ENCODE data around the gene CHD1L.
"Not testable (repeated sequence)": the region's sequence is repeated elsewhere in the genome, so short reads cannot be mapped to it uniquely, and the experiment has no call there.

The CHD1L gene

DNA sequence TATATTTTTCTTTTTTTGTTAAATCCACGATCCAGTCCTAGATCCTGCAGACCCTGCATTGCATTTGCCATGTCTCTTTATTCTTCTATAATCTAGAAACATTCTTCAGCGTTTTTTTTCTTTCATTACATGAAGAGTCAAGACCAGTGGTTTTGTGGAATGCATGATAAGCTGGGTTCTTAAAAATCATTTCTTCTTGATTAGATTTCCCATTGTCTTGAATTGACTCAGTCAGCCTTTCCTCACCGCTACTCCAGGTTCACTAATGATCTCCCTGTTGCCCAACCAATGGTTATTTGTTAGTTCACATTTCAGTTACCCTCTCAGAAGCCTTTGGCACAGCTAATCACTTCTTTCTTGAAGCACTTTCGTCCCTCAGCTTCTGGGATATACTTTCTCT lies 25.2 kb downstream of the CHD1L start:
- no peak for DNase-seq (ENCODE audit: low spot score)

DNA sequence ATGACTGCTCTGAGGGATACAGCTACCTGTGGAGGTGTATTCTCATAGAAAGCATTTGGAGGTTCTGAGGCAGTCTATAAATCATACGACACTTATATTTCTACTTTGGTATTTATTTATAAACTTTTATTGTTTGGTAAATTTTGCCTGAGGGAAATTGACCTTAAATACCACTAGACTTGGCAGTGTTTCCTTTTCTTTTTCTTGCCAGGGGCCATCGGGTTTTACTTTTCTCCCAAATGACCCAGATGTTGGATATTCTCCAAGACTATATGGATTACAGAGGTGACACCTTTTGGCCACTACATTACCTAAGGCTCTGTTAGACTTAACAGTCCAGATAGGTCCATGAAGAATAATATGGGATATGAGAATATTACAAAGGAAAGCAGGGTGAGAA lies 28.2 kb downstream of the CHD1L start:
- no peak for DNase-seq (ENCODE audit: low spot score)

DNA sequence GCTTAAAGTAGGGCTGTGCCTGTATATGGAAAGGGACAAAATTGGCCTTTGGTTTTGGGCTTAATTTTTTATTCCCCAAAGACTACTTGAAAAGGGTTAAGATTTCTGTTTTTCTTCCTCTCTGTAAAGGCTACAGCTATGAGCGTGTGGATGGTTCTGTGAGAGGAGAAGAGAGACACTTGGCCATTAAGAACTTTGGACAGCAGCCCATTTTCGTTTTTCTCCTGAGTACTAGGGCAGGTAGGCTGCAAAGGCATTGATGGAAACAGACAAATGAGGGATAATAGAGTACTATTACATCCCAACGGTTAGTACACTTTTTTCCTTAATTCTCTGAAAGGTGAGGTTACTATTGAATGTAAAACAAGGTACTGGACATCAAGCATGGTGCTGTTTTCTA lies 29.6 kb downstream of the CHD1L start:
- no peak for DNase-seq (ENCODE audit: low spot score)

DNA sequence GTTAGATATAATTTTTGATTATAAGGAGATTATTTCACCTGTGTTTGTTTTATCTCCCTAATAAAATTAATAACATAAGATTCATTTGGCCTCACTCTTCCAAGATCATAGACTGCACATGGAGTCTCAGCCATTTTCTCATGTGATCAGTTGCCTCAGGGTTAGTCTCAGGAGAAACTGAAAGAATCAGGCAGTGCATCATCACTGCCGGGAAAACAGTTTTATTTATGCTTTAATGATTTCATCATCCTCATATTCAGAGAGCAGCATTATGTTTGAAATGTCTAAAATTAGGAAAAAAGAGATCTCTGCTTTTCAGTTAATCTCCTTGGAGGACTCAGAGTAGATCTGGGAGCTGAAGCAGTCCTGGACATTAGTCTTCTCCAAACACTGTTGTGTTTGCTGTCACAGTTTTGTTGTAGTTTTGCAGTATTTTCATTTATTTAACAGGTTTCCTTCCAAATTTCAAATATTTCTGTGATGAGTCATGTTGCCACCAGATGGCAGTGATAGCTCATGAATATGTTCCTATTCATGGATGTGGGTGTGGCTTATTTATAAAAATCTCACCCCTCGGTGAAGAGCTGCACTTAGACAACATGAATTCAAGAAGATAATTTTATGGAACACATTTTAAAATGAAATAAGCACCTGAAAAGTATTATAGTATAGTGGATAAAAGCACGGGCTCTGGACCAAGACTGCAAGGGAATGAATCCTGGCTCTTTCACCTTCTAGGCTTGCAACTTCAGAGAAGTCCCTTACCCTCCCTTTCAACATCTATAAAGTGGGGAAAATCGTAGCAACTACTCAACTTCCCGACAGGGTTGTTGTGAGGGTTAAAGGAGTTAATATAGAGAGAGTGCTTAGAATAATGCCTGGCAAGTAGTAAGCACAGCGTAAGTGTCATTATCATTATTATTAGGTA lies 31.2 kb downstream of the CHD1L start:
- DNase-seq (ENCODE audit: low spot score), result peak; percentile 50

DNA sequence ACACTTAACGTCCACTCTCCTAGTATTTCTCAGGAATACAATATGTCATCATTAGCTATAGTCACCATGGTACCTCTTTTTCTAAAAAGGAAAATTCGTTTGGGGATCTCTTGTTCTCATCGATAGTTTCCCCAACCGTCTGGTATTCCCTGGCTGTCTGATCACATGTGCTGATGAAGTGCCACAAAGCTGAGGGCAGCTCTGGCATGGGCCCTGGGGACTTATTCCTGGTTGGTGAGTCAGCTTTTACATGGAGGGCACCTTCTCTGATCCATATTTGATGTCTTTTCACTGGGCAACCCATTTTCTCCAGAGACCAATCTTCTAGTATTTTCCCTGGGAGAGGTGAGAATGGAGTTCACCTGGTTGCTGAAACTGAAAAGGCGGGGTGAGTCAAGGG lies 39.5 kb downstream of the CHD1L start:
- DNase-seq (ENCODE audit: low spot score), result no peak

DNA sequence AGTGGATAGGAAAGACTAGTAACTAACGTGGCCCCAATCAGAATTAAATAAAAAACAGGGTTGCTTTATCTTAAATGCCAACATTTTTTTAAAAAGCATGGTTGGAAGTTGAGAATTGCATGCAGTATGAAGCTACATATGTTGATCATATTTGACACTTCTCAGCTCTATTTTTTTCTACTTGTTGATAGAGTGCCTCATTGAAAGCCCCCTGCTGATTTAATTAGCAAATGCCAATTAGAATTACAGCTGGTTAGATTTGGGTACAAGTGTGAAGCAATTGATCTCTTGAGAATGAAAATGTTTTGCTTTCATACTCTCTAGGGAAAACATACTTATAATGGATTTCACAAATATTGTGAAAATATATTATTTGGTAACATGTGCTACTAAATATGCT lies 40.5 kb downstream of the CHD1L start:
- DNase-seq (ENCODE audit: low spot score), result no peak

DNA sequence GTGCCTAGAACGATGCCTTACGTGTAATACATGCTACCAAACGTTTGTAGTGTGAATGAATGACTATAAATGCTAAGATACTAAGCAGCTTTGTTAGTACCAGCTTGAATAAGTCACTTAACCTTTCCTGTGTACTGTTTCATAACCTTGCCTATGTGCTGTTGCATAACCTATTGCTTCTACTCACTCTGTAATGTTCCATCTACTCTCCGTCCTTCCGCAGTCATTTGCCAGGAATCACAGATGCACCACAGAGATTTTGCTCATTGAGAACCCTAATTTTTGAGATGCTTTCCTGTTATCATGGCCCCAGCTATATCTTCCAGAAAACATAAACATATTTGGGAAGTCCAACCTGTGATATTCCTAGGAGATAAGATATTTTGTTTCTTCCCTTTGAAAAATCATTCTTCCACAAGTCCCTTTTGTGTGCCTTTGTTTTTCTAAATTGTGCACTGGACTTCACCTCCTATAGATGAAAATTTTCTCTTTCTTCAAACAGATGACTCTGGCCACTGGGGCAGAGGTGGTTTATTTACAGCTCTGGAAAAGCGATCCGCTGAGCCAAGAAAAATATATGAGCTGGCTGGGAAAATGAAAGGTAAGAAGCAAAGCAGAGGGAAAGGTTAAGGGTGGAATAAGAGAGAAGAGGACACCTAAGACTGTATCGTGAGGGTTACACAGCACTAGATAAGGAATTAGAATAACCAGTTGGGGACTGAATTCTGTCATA lies 44.8 kb downstream of the CHD1L start:
- no peak for DNase-seq (ENCODE audit: low spot score)

DNA sequence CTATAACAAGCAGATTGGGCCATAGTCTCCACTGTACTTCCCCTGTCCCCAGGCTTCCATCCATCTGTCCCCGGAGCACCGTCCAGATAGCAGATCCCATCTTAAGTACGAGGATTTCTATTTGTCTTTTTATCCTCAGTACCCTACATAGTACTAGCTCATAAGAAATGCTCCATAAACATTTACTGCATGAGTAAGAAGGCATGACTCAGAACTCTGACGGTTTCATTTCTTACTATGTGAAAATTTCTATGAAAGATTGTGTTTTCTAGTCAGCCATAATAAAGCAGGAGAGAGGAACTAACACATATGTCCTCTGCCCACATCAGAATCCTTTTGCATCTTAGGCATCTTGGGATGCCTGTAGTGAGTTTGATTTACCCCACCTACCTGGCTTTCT lies 49.5 kb downstream of the CHD1L start:
- DNase-seq (ENCODE audit: low spot score), result no peak

DNA sequence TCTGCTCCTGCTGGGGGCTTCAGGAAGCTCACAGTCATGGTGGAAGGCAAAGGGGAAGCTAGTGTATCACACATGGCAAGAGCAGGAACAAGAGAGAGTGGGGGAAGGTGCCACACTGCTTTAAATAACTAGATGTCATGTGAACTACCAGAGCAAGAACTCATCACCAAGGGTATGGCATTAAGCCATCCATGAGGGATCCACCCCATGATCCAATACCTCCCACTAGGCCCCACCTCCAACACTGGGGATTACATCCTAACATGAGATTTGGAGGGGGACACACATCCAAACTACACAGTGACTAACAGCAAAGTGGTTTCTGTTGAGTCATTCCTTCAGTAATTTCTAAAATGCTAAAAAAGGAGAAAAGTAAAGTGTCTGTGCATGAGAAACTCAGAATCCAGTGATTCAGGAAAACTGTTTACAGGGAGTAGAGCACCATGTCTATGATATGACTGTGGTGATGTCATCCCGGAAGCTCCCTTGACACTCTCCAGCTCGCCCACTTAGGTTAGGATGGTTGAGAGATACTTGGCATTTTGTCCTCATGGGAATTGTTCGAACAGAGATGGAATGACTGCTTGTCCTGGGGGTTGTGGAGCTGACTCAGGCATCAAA lies 50.3 kb downstream of the CHD1L start:
- DNase-seq (ENCODE audit: low spot score), result no peak

DNA sequence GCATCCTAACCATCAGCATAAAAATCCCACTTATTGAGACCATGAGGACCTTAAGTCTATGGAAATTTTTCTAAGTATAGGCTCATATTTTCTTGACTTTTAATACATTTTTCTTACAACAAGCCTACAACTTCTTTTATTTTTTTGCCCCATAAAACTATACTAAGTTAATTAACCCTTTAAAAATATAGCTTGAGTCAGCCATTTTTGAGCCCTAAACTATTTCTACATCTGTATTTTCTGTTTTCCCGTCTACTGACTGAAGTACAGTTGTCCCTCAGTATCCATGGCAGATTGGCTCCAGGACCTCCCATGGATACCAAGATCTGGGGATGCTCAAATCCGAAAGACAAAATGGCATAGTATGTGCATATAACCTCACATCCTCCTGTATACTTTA lies 55.0 kb downstream of the CHD1L start:
- DNase-seq (ENCODE audit: low spot score), result no peak

DNA sequence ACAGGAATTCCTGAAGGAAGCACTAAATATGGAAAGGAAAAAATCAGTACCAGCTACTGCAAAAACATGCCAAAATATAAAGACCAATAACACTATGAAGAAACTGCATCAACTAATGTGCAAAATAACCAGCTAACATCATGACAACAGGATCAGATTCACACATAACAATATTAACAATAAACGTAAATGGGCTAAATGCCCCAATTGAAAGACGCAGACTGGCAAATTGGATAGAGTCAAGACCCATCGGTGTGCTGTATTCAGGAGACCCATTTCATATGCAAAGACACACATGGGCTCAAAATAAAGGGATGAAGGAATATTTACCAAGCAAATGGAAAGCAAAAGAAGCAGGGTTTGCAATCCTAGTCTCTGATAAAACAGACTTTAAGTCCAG lies 63.3 kb downstream of the CHD1L start:
- DNase-seq (ENCODE audit: low spot score), result not testable (repeated sequence)

DNA sequence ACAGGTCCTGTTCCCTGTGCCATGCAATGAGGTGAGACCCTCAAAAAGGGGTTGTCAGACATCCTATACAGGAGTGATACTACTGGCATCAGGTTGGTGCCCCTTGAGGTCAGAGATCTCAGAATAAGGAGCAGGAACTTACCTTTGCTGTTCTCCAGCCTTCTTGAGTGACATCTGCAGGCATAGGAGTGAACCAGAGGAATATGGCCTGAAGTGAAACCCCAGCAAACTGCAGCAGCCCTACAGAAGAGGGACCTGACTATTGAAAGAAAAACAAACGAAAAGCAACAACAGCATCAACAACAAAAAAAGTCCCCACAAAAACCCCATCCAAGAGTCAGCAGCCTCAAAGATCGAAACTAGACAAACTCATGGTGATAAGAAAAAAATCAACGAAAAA lies 74.5 kb downstream of the CHD1L start:
- no peak for DNase-seq (ENCODE audit: low spot score)

DNA sequence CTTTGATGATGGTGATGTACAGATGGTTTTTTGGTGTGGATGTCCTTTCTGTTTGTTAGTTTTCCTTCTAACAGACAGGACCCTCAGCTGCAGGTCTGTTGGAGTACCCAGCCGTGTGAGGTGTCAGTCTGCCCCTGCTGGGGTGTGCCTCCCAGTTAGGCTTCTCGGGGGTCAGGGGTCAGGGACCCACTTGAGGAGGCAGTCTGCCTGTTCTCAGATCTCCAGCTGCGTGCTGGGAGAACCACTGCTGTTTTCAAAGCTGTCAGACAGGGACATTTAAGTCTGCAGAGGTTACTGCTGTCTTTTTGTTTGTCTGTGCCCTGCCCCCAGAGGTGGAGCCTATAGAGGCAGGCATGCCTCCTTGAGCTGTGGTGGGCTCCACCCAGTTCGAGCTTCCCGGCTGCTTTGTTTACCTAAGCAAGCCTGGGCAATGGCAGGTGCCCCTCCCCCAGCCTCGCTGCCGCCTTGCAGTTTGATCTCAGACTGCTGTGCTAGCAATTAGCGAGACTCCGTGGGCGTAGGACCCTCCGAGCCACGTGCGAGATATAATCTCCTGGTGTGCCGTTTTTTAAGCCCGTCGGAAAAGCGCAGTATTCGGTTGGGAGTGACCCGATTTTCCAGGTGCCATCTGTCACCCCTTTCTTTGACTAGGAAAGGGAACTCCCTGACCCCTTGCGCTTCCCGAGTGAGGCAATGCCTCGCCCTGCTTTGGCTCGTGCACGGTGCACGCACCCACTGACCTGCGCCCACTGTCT lies 84.6 kb downstream of the CHD1L start:
- DNase-seq (ENCODE audit: low spot score), result not testable (repeated sequence)

DNA sequence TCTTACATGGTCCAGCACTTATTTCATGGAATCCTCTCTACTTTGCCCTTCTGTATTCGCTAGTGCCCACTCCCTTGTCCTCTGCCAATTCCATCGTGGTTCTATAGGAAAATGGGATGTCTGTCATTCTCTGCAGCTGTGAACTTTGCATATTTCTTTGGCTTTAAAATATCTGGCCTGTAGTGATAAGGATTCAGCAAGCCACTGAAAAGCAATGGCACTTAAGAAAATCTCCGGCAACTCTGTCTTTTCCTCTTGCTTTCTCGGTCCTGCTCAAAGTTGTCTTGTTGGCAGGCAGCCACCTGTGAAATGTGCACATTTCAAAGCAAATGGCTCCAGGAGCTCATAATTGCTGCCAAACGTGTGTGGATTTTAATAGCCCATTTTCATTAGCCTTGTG lies 91.8 kb downstream of the CHD1L start:
- DNase-seq (ENCODE audit: low spot score), result no peak

DNA sequence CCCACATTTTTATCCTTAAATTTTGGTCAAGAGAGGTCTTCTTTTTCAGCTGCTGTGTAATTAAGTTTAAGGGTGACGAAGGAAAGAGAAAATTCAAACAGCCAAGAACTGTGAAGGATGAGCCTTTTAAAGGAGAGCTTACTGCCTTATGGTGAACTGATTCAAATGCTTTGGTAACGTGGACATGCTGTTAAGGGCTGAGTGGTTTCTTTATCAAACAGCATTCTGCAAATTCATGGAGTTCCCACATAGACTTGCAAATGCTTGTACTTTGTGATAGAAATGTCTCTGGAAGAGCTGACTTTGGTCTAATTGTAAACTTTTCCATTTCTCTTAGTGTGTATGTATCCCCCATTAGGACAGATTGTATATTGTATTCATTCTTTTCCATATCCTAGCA lies 93.8 kb downstream of the CHD1L start:
- no peak for DNase-seq (ENCODE audit: low spot score)

DNA sequence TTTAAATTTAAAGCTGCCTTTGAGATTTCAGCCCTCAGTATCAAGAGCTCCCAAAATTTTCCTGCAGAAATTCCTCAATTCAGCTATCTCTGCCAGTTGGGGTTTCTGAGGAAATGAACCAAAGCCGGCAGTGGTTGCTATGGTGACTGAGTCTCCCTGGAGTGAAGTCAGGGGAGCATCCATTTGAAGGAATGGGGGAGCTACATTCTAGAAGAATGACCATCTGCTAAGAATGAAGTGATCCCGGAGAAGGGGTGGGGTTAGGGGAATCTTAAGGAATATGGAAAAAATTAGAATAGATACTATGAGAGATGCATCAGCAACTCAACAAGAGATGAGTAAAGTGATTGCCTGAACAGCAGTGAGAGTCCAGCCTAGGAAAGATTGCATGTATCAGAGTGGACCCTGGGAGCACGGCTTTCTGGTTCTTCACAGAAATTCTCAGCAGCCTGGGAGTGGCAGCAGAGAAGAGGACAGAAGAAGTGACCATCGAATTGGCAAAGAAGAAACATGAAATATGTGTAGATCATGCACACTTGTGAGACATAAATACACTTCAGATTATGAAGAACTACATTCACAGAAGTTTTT lies 94.7 kb downstream of the CHD1L start:
- DNase-seq (ENCODE audit: low spot score), result no peak

DNA sequence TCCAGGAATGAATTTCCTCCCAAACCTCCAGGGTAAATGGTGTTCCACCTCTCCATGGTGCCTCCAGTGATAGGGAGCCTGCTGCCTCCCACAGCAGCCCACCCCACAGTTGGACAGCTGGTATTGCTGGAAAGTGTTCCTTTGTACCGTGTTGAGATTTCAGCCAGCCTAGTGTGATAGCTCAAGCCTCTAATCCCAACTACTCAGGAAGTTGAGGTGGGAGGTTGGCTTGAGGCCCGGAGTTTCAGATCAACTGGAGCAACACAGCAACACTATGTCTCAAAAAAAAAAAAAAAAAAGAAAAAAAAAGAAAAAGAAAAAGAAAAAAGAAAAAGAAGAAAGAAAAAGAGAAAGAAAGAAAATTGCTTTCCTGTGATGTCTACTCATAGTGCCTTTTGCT lies 96.1 kb downstream of the CHD1L start:
- no peak for DNase-seq (ENCODE audit: low spot score)

DNA sequence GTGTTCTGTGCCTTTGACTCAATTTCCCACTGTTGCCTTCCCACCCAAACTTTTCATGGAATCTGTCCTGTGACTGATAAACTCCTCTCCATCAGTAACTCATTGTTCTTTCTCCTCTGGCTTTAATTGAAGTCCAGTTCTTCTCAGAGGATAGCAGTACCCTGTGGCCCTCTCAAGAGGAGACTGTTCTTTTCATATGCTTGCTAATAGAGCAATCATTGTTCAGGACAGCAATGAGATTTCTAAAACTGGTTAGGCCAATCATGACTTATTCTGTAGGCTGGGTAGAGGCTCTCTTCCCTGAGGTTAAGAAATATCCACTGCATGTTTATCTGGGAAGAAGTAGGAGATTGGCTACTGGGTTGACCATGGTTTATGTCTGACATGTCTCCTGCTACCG lies 98.8 kb downstream of the CHD1L start:
- peak; percentile 11 for DNase-seq (ENCODE audit: low spot score)
